Fibroblast of lung (primary cell): ENCODE data around the gene PIK3CB. TPM values are rescaled to one million over a fixed set of nuclear protein-coding genes. Genes with fewer than 3 reads are reported as not detected.

Experiments
- DNase-seq, 2 donors: peaks; one replicate each; pipeline versions ENCODE4 v3.0.0 to v3.0.0-alpha.2; 2010; ENCODE audit warnings: low read depth in 2 of 2
- H2AFZ ChIP-seq: 2 replicates; pipeline ENCODE4 v1.5.1; 2012; ENCODE audit warnings: low read length, control low read depth, inconsistent platforms
- H3K27ac ChIP-seq: 2 replicates; pipeline ENCODE4 v1.5.1; 2011; ENCODE audit warnings: low read length, control low read depth; ENCODE audit not compliant: insufficient read depth
- H3K27me3 ChIP-seq: 2 replicates; pipeline ENCODE4 v1.5.1; 2011; ENCODE audit warnings: mild to moderate bottlenecking, low read length; ENCODE audit not compliant: control insufficient read depth, insufficient read depth
- H3K36me3 ChIP-seq: 2 replicates; pipeline ENCODE4 v1.5.1; 2011; ENCODE audit warnings: low read length; ENCODE audit not compliant: control insufficient read depth, insufficient read depth
- H3K4me1 ChIP-seq: 2 replicates; pipeline ENCODE4 v1.5.1; 2011; ENCODE audit warnings: low read length; ENCODE audit not compliant: control insufficient read depth, insufficient read depth; ENCODE audit errors: extremely low read depth
- H3K4me2 ChIP-seq: 2 replicates; pipeline ENCODE4 v1.5.1; 2011; ENCODE audit warnings: low read length, control low read depth; ENCODE audit not compliant: insufficient read depth; ENCODE audit errors: extremely low read depth
- H3K4me3 ChIP-seq, 4 experiments: fragments of 200-600 bp in 1 of 4; sonication (generic) in 1 of 4; replicated peaks in 1 of 4; 2 replicates each; pipeline ENCODE4 v1.5.1; 2011 to 2016; ENCODE audit warnings: low read length in 4 of 4, low read depth in 3 of 4, mild to moderate bottlenecking in 3 of 4, control low read depth in 2 of 4, inconsistent platforms in 1 of 4, mixed read lengths in 1 of 4; ENCODE audit not compliant: insufficient read depth in 1 of 4; ENCODE audit errors: control extremely low read depth in 1 of 4
- H3K79me2 ChIP-seq: 2 replicates; pipeline ENCODE4 v1.5.1; 2012; ENCODE audit warnings: mild to moderate bottlenecking, low read length, inconsistent platforms; ENCODE audit not compliant: control insufficient read depth, insufficient read depth
- H3K9ac ChIP-seq: 2 replicates; pipeline ENCODE4 v1.5.1; 2011; ENCODE audit warnings: mild to moderate bottlenecking, low read length, control low read depth; ENCODE audit not compliant: insufficient read depth
- H3K9me3 ChIP-seq: 2 replicates; pipeline ENCODE4 v1.5.1; 2012; ENCODE audit warnings: low read depth, low read length; ENCODE audit not compliant: control insufficient read depth, insufficient read depth
- H4K20me1 ChIP-seq: 2 replicates; pipeline ENCODE4 v1.5.1; 2011; ENCODE audit warnings: low read length; ENCODE audit not compliant: control insufficient read depth, insufficient read depth; ENCODE audit errors: extremely low read depth
- CTCF ChIP-seq, 2 donors: IDR thresholded peaks in 1 of 2; conservative IDR thresholded peaks in 1 of 2; 1 replicate in 1 of 2; 2 replicates in 1 of 2; pipeline ENCODE4 v1.5.1; 2011 to 2012; ENCODE audit warnings: low read length in 2 of 2, control low read depth in 1 of 2, inconsistent platforms in 1 of 2, low read depth in 1 of 2, mild to moderate bottlenecking in 1 of 2
- EZH2 ChIP-seq: IDR thresholded peaks from 2 replicates; pipeline ENCODE4 v1.5.1; 2012; ENCODE audit warnings: low read length, control low read depth, mild to moderate bottlenecking; ENCODE audit errors: missing control alignments
- polyA plus RNA-seq, 2 donors: library from polyadenylated mRNA; depleted of rRNA in 1 of 2; stranded (reverse) in 1 of 2; unstranded in 1 of 2; fragments of >200 nt; gene quantifications; 2 replicates each; pipeline ENCODE4 v1.2.1, GENCODE V29; 2011 to 2012; ENCODE audit warnings: missing spikeins in 1 of 2
- total RNA-seq: library from RNA; depleted of rRNA; stranded (reverse); fragments of >200 nt; gene quantifications from 2 replicates; pipeline ENCODE4 v1.2.1, GENCODE V29; 2014

PIK3CB gene
- total and polyA plus RNA-seq, 2 donors (not counting 1 experiment from before 2014, with no cell fraction given) = 12.4 to 17.0 TPM

DNA sequence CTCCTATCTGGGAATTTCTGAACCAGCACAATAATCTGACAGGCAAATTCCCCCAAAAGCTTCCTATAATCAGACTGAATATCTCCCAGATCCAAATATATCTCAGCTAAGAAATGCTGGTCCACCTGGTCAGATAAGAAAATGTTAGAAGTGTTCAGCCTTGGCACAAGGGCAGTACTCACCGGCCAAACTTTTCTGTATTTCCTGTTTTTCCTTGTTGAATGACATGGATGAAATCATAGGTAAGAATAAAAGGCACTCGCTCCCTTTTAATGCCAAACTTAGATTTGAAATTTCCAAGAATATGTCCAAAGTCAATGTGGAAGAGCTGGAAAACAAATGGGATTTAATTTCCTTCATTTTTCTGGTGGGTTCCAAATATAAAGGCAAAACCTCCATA is 177.2 kb downstream of the PIK3CB start:
- Histone ChIP-seq H2AFZ (no peak overlapping the region), H4K20me1 (no peaks in the 10 kb centered on the region), H3K79me2 (no peaks in the 10 kb centered on the region), H3K4me1 (no peaks in the 10 kb centered on the region), H3K36me3 (peaks cover 4% of the 10 kb centered on the region), H3K4me2 (no peak overlapping the region), H3K27ac (no peak overlapping the region), H3K4me3 (no peak overlapping the region), H3K9ac (no peak overlapping the region), H3K9me3 (no peaks in the 10 kb centered on the region), H3K27me3 (no peaks in the 10 kb centered on the region)
- TF ChIP-seq CTCF (conservative IDR thresholded peaks at IDR 0.05 in 1 of 2, IDR thresholded peaks at IDR 0.05 in 1 of 2; ENCODE audit: low read depth in 1 of 2, low read length in 2 of 2) (no peak), EZH2 (no peak)
- no peak for DNase-seq

DNA sequence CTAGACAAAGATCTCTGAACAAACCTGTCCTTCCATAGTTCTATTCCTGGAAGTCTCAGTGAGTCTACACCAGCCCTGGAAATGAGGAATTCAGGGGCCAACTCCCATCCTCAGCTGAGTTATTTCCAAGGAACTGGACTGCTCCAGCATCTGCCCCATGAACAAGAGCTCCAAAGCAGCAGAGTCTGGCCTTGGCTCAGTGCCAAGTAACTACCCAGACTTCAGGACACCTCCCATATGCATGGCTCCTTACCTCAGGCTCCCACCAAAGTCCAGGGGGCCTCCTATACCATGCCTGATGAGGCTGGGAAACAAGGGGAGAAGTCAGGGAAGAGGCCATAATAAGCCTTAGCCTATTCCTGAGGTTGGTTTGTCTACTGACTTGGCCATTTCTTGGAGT is 181.2 kb downstream of the PIK3CB start:
- peaks cover 16% of the 10 kb centered on the region for H3K36me3 ChIP-seq
- TF ChIP-seq CTCF (conservative IDR thresholded peaks at IDR 0.05 in 1 of 2, IDR thresholded peaks at IDR 0.05 in 1 of 2; ENCODE audit: low read depth in 1 of 2, low read length in 2 of 2) (no peak), EZH2 (no peak)
- no peak for DNase-seq
- H3K79me2 ChIP-seq = no peaks in the 10 kb centered on the region
- no peak overlapping the region for H3K4me2 ChIP-seq
- no peaks in the 10 kb centered on the region for H3K9me3 ChIP-seq
- no peaks in the 10 kb centered on the region for H3K27me3 ChIP-seq
- no peak overlapping the region for H2AFZ ChIP-seq
- H3K27ac ChIP-seq = no peak overlapping the region
- H3K4me3 ChIP-seq = no peak overlapping the region
- H3K4me1 ChIP-seq = no peaks in the 10 kb centered on the region
- no peaks in the 10 kb centered on the region for H4K20me1 ChIP-seq
- H3K9ac ChIP-seq = no peak overlapping the region

DNA sequence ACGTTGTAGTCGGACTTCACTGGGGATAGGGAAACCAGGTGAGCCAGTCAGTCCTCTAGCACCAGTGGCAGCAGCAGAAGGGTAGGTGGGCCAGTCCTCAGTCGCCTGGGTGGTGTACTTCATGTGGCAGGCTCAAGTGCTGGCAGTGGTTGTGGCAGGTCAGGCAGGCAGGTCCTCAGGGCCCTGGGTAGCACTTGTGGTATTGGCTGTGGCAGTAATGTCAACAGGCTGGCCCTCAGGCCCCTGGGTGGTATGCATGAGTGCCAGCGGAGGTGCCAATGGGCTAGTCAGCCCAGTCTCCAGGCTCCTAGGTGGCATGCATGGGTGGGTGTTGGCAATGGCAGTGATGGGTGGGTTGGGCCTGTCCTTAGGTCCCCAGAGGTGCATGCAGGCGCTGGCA is 185.6 kb downstream of the PIK3CB start:
- Histone ChIP-seq H3K79me2 (no peaks in the 10 kb centered on the region), H3K36me3 (peaks cover 12% of the 10 kb centered on the region), H3K9me3 (no peaks in the 10 kb centered on the region), H3K9ac (no peak overlapping the region), H3K27me3 (no peaks in the 10 kb centered on the region), H4K20me1 (no peaks in the 10 kb centered on the region), H3K4me2 (no peak overlapping the region), H3K27ac (no peak overlapping the region), H3K4me3 (no peak overlapping the region), H2AFZ (no peak overlapping the region), H3K4me1 (no peaks in the 10 kb centered on the region)
- TF ChIP-seq EZH2 = no peak
- no peak for TF ChIP-seq CTCF (conservative IDR thresholded peaks at IDR 0.05 in 1 of 2, IDR thresholded peaks at IDR 0.05 in 1 of 2; ENCODE audit: low read depth in 1 of 2, low read length in 2 of 2)
- no peak for DNase-seq
